Lung (tissue), 16 donors: ENCODE results near the gene OR8D4. TPM values are rescaled to one million over a fixed set of nuclear protein-coding genes. Genes with fewer than 3 reads are reported as not detected.

ENCODE experiments used
- ATAC-seq: fragments of 200-7000 bp; cut with Tn5 transposase; one replicate; pipeline ENCODE4 v1.9.1; 2020; ENCODE audit warnings: moderate number of reproducible peaks; ENCODE audit not compliant: insufficient read depth, low FRiP score
- DNase-seq, 3 donors: peaks; one replicate each; pipeline ENCODE4 v3.0.0-alpha.2; 2013 to 2017
- H3K27ac ChIP-seq, 2 donors: one replicate each; pipeline ENCODE4 v1.5.1; 2013; ENCODE audit warnings: mild to moderate bottlenecking in 2 of 2, moderate library complexity in 2 of 2, control low read depth in 1 of 2, inconsistent platforms in 1 of 2, low read depth in 1 of 2, low read length in 1 of 2
- H3K27me3 ChIP-seq, 3 donors: one replicate each; pipeline ENCODE4 v1.5.1; 2013; ENCODE audit warnings: low read length in 2 of 3; ENCODE audit not compliant: control insufficient read depth in 3 of 3, insufficient read depth in 3 of 3
- H3K36me3 ChIP-seq, 4 donors: one replicate each; pipeline ENCODE4 v1.5.1; 2013; ENCODE audit warnings: low read length in 4 of 4, mild to moderate bottlenecking in 1 of 4, moderate library complexity in 1 of 4; ENCODE audit not compliant: control insufficient read depth in 4 of 4, insufficient read depth in 4 of 4
- H3K4me1 ChIP-seq, 5 donors: one replicate each; pipeline ENCODE4 v1.5.1; 2013; ENCODE audit warnings: low read length in 5 of 5, mild to moderate bottlenecking in 2 of 5, moderate library complexity in 1 of 5; ENCODE audit not compliant: control insufficient read depth in 5 of 5, insufficient read depth in 5 of 5
- H3K4me3 ChIP-seq: one replicate; pipeline ENCODE4 v1.5.1; 2013; ENCODE audit warnings: mild to moderate bottlenecking, control low read depth, moderate library complexity
- H3K9ac ChIP-seq, 2 donors: one replicate each; pipeline ENCODE4 v1.5.1; 2013; ENCODE audit warnings: low read length in 2 of 2, control low read depth in 1 of 2; ENCODE audit not compliant: insufficient read depth in 1 of 2
- H3K9me3 ChIP-seq, 4 donors: one replicate each; pipeline ENCODE4 v1.5.1; 2013; ENCODE audit warnings: low read length in 3 of 4, mild to moderate bottlenecking in 1 of 4, moderate library complexity in 1 of 4; ENCODE audit not compliant: control insufficient read depth in 4 of 4, insufficient read depth in 3 of 4
- CTCF ChIP-seq: IDR thresholded peaks from 2 replicates; pipeline ENCODE4 v1.5.1; 2012; ENCODE audit warnings: mild to moderate bottlenecking; ENCODE audit errors: control extremely low read depth, extremely low read depth
- WGBS, 2 donors: extraction: QIAGEN DNeasy Blood & Tissue Kit; methylation state at CpG; one replicate each; pipeline ENCODE4 v1.1.7; 2013; 5-methylcytosine and 5-hydroxymethylcytosine counted together
- long read RNA-seq, 5 donors: transcript quantifications; one replicate each; lab custom pipeline, GENCODE V29; 2026
- polyA plus RNA-seq, 2 donors: library from polyadenylated mRNA; stranded (reverse); fragments of 200-250 nt; gene quantifications; one replicate each; pipeline ENCODE4 v1.2.1, GENCODE V29; 2013
- total RNA-seq, 2 donors: library from RNA; depleted of rRNA in 1 of 2; stranded (reverse); fragments of >200 nt in 1 of 2; gene quantifications; one replicate each; pipeline ENCODE4 v1.2.1, GENCODE V29; 2014 to 2021
- donor health status: control.
- donor health status: control.
- donor health status: Bipolar disorder and iron deficiency.
- donor health status: healthy.
- donor health status: DM: yes; HTN: yes; CAD: no.

The OR8D4 gene
- not detected for total RNA-seq
- not detected for polyA plus RNA-seq
- long read RNA-seq, donor 1 = 0 reads
- long read RNA-seq, donor 2 = 0 reads
- long read RNA-seq, donor 3 = 0 reads
- long read RNA-seq, donor 4 = 0 reads
- long read RNA-seq, donor 5 = 0 reads

- Histone ChIP-seq H3K27ac (no peak within 1 kb of the TSS), H3K4me1 (no peaks in the 10 kb centered on the region), H3K9ac (no peak within 1 kb of the TSS), H3K4me3 (no peak within 1 kb of the TSS), H3K9me3 (no peaks in the 10 kb centered on the region), H3K36me3 (no peaks in the 10 kb centered on the region), H3K27me3 (no peaks in the 10 kb centered on the region)
- TF ChIP-seq CTCF = no peak
- 85 to 87% methylated on average over 1 of the region's 1 CpG for WGBS, 2 donors
- no peak for DNase-seq
- no peak for ATAC-seq
These were observed at the start of gene OR8D4 for GRCh38 chr11:123901867-123902266. Gene OR8D4 (plus strand): TSS chr11:123902167. CDS start chr11:123906432, 4,265 bp downstream.

DNA sequence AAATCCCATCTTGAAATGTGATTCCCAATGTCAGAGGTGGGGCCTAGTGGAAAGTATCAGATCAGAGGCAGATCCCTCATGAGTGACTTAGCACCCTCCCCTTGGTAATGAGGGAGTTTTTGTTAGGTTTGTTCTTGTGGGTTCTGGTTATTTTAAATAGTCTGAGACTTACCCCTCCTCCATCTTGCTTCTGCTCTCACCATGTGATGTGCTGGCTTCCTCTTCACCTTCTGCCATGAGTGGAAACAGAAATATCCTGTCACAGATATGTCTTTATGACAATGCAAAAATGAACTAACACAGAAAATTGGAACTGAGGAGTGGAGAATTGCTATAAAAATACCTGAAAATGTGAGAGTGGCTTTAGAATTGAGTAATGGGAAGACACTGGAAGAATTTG, 49.6 kb upstream of the OR8D4 start:
- Histone ChIP-seq H3K4me1 (no peaks in the 10 kb centered on the region), H3K36me3 (no peaks in the 10 kb centered on the region), H3K27me3 (no peaks in the 10 kb centered on the region), H3K9ac (no peak overlapping the region), H3K4me3 (no peak overlapping the region), H3K27ac (no peak overlapping the region), H3K9me3 (peaks cover 0 to 4% (median 0%) of the 10 kb centered on the region in 4 donors)
- TF ChIP-seq CTCF = no peak
- ATAC-seq (no peak), DNase-seq (no peak)

GRCh38 chr11:123853038-123853437, 48.9 kb upstream of the OR8D4 start:
- Histone ChIP-seq H3K4me3 (no peak overlapping the region), H3K27me3 (no peaks in the 10 kb centered on the region), H3K4me1 (no peaks in the 10 kb centered on the region), H3K36me3 (no peaks in the 10 kb centered on the region), H3K9me3 (peaks cover 0 to 4% (median 0%) of the 10 kb centered on the region in 4 donors), H3K9ac (no peak overlapping the region), H3K27ac (no peak overlapping the region)
- DNase-seq (no peak), ATAC-seq (no peak)
- no peak for TF ChIP-seq CTCF
- WGBS, 2 donors = 93 to 97% methylated on average over 2 of the region's 2 CpGs

DNA sequence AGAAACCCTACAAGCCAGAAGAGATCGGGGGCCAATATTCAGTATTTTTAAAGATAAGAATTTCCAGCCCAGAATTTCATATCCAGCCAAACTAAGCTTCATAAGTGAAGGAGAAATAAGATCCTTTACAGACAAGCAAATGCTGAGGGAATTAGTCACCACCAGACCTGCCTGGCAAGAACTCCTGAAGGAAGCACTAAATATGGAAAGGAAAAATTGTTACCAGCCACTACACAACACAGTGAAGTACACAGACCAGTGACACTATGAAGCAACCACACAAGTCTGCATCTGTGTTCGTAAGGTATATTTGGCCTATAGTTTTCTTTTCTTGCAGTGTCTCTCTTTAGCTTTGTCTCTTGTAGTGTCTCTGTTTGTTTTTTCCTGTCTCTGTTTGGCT, 45.5 kb upstream of the OR8D4 start:
- H3K9me3 ChIP-seq = no peaks in the 10 kb centered on the region
- TF ChIP-seq CTCF = no peak
- H3K9ac ChIP-seq = no peak overlapping the region
- ATAC-seq = no peak
- no peak for DNase-seq
- no peaks in the 10 kb centered on the region for H3K4me1 ChIP-seq
- no peaks in the 10 kb centered on the region for H3K36me3 ChIP-seq
- H3K27ac ChIP-seq = no peak overlapping the region
- WGBS, 2 donors = 89 to 100% methylated on average over 2 of the region's 2 CpGs
- H3K27me3 ChIP-seq = no peaks in the 10 kb centered on the region
- no peak overlapping the region for H3K4me3 ChIP-seq
